H1 (cell line): Measurements from ENCODE around the gene RELN. TPM values are rescaled to one million over a fixed set of nuclear protein-coding genes. Genes with fewer than 3 reads are reported as not detected.

Experiments
- CTCF ChIA-PET: fragments of 300-600 bp; sonication (Branson Sonifier 250); formaldehyde crosslinking; loops from one replicate; lab custom pipeline; 2021; ENCODE audit not compliant: partially characterized antibody; lab: Charles Lee
- POLR2A ChIA-PET: fragments of 300-600 bp; sonication (Branson Sonifier 250); formaldehyde crosslinking; loops from one replicate; lab custom pipeline; 2021; ENCODE audit warnings: inconsistent platforms; ENCODE audit not compliant: partially characterized antibody; lab: Charles Lee
- DNase-seq, 2 experiments: peaks; one replicate each; pipeline versions ENCODE4 v3.0.0 to v3.0.0-alpha.2; 2010 to 2022; ENCODE audit warnings: low spot score in 2 of 2, low read depth in 1 of 2, mixed read lengths in 1 of 2
- FAIRE-seq: peaks from 2 replicates; lab custom pipeline; 2011; peaks lifted over from hg19 to GRCh38; lab: Jason Lieb, UNC
- H2AFZ ChIP-seq: 2 replicates; pipeline ENCODE4 v1.8.1; 2012; ENCODE audit warnings: low read length, inconsistent platforms
- H2AK5ac ChIP-seq: 2 replicates; pipeline ENCODE4 v1.6.1; 2013; ENCODE audit warnings: low read depth, low read length
- H2BK120ac ChIP-seq: replicated peaks from 2 replicates; pipeline ENCODE3; 2013; ENCODE audit warnings: low read depth, low read length, inconsistent platforms
- H2BK12ac ChIP-seq: 2 replicates; pipeline ENCODE4 v1.6.1; 2013; ENCODE audit warnings: low read depth, low read length
- H2BK15ac ChIP-seq: 2 replicates; pipeline ENCODE4 v1.6.1; 2013; ENCODE audit warnings: low read length
- H2BK20ac ChIP-seq: 2 replicates; pipeline ENCODE4 v1.6.1; 2013; ENCODE audit warnings: low read length
- H2BK5ac ChIP-seq: 2 replicates; pipeline ENCODE4 v1.6.1; 2013; ENCODE audit warnings: low read depth, low read length
- H3K14ac ChIP-seq: 2 replicates; pipeline ENCODE4 v1.6.1; 2013; ENCODE audit warnings: inconsistent platforms; ENCODE audit not compliant: insufficient read length
- H3K18ac ChIP-seq: 2 replicates; pipeline ENCODE4 v1.6.1; 2013; ENCODE audit warnings: low read length; ENCODE audit errors: extremely low read depth
- H3K23ac ChIP-seq: 2 replicates; pipeline ENCODE4 v1.6.1; 2013; ENCODE audit warnings: inconsistent platforms; ENCODE audit not compliant: insufficient read length
- H3K23me2 ChIP-seq: 2 replicates; pipeline ENCODE4 v1.6.1; 2013; ENCODE audit warnings: low read depth, low read length
- H3K27ac ChIP-seq: 2 replicates; pipeline ENCODE4 v1.6.1; 2011; ENCODE audit warnings: low read depth, low read length, inconsistent platforms
- H3K27me3 ChIP-seq, 4 experiments: replicated peaks in 1 of 4; 1 replicate in 1 of 4; 2 replicates in 3 of 4; pipeline versions ENCODE4 v1.6.1 to v1.8.1; 2011 to 2013; ENCODE audit warnings: low read length in 3 of 4, mild to moderate bottlenecking in 3 of 4, inconsistent platforms in 2 of 4, mixed read lengths in 2 of 4, moderate library complexity in 1 of 4; ENCODE audit not compliant: control insufficient read depth in 3 of 4, insufficient read depth in 3 of 4; ENCODE audit errors: extremely low read depth in 1 of 4
- H3K36me3 ChIP-seq, 4 experiments: 2 replicates each; pipeline versions ENCODE4 v1.6.1 to v1.8.1; 2011 to 2013; ENCODE audit warnings: mild to moderate bottlenecking in 4 of 4, low read length in 3 of 4, moderate library complexity in 2 of 4, control low read depth in 1 of 4, inconsistent platforms in 1 of 4; ENCODE audit not compliant: insufficient read depth in 4 of 4, control insufficient read depth in 2 of 4
- H3K4ac ChIP-seq: replicated peaks from 2 replicates; pipeline ENCODE3; 2013; ENCODE audit warnings: low read length, low read depth, mixed read lengths, inconsistent platforms; ENCODE audit not compliant: insufficient read length
- H3K4me1 ChIP-seq, 4 experiments: replicated peaks in 1 of 4; 1 replicate in 1 of 4; 2 replicates in 3 of 4; pipeline versions ENCODE4 v1.6.1 to v1.8.1; 2011 to 2013; ENCODE audit warnings: low read length in 3 of 4, inconsistent platforms in 2 of 4, mixed read lengths in 1 of 4; ENCODE audit not compliant: insufficient read depth in 4 of 4, control insufficient read depth in 3 of 4
- H3K4me2 ChIP-seq, 2 experiments: 2 replicates each; pipeline versions ENCODE4 v1.6.1 to v1.8.1; 2011 to 2013; ENCODE audit warnings: low read depth in 2 of 2, low read length in 2 of 2, control low read depth in 1 of 2, inconsistent platforms in 1 of 2, mild to moderate bottlenecking in 1 of 2; ENCODE audit not compliant: insufficient read depth in 1 of 2
- H3K4me3 ChIP-seq, 4 experiments: fragments of 200-600, 300-600 bp in 1 of 4; sonication (generic), shearing (Covaris generic), sonication (Bioruptor Twin) in 1 of 4; 2 replicates each; pipeline versions ENCODE4 v1.5.1 to v1.8.1; 2011 to 2016; ENCODE audit warnings: low read length in 4 of 4, low read depth in 3 of 4, control low read depth in 2 of 4, inconsistent platforms in 2 of 4, mild to moderate bottlenecking in 2 of 4, mixed read lengths in 1 of 4, moderate library complexity in 1 of 4; ENCODE audit not compliant: insufficient read depth in 2 of 4; ENCODE audit errors: extremely low read depth in 1 of 4
- H3K56ac ChIP-seq: replicated peaks from 2 replicates; pipeline ENCODE3; 2013; ENCODE audit warnings: low read depth, mild to moderate bottlenecking, mixed read lengths, low read length, inconsistent platforms; ENCODE audit not compliant: insufficient read length
- H3K79me1 ChIP-seq: 2 replicates; pipeline ENCODE4 v1.6.1; 2013; ENCODE audit warnings: low read depth, low read length, control low read depth
- H3K79me2 ChIP-seq, 2 experiments: 2 replicates each; pipeline versions ENCODE4 v1.6.1 to v1.8.1; 2012 to 2013; ENCODE audit warnings: low read length in 2 of 2, mild to moderate bottlenecking in 2 of 2, inconsistent platforms in 1 of 2; ENCODE audit not compliant: insufficient read depth in 2 of 2, control insufficient read depth in 1 of 2
- H3K9ac ChIP-seq, 4 experiments: replicated peaks in 1 of 4; 1 replicate in 1 of 4; 2 replicates in 3 of 4; pipeline versions ENCODE4 v1.6.1 to v1.8.1; 2011 to 2013; ENCODE audit warnings: low read depth in 3 of 4, low read length in 3 of 4, control low read depth in 2 of 4, mild to moderate bottlenecking in 2 of 4, moderate library complexity in 2 of 4, inconsistent platforms in 1 of 4; ENCODE audit errors: extremely low read depth in 1 of 4
- H3K9me3 ChIP-seq, 2 experiments: 2 replicates each; pipeline versions ENCODE4 v1.6.1 to v1.8.1; 2012 to 2013; ENCODE audit warnings: mild to moderate bottlenecking in 2 of 2, moderate library complexity in 2 of 2, control low read depth in 1 of 2, inconsistent platforms in 1 of 2, low read depth in 1 of 2, low read length in 1 of 2, mixed read lengths in 1 of 2; ENCODE audit not compliant: insufficient read depth in 2 of 2
- H4K20me1 ChIP-seq, 2 experiments: replicated peaks in 1 of 2; 2 replicates each; pipeline versions ENCODE3 to v1.8.1; 2011 to 2013; ENCODE audit warnings: inconsistent platforms in 2 of 2, low read length in 2 of 2, mild to moderate bottlenecking in 1 of 2; ENCODE audit not compliant: insufficient read depth in 2 of 2, control insufficient read depth in 1 of 2
- H4K5ac ChIP-seq: 2 replicates; pipeline ENCODE4 v1.6.1; 2013; ENCODE audit warnings: low read length, low read depth, mixed read lengths, inconsistent platforms; ENCODE audit not compliant: insufficient read length
- H4K8ac ChIP-seq: 2 replicates; pipeline ENCODE4 v1.8.0; 2013; ENCODE audit warnings: mild to moderate bottlenecking, moderate library complexity, low read length, inconsistent platforms; ENCODE audit not compliant: insufficient read depth; ENCODE audit errors: extremely low read depth
- H4K91ac ChIP-seq: replicated peaks from 2 replicates; pipeline ENCODE3; 2013; ENCODE audit warnings: low read length, mixed read lengths, inconsistent platforms; ENCODE audit not compliant: insufficient read length
- BACH1 ChIP-seq: IDR thresholded peaks from 2 replicates; pipeline ENCODE4 v1.6.1; 2012; ENCODE audit warnings: low read length, improper control_type of control experiment
- EZH2 ChIP-seq: fragments of 200-600 bp; sonication (generic); IDR thresholded peaks from 2 replicates; pipeline ENCODE4 v1.7.1; 2012; ENCODE audit warnings: low read depth, mild to moderate bottlenecking, moderate library complexity, low read length, inconsistent platforms; ENCODE audit not compliant: severe bottlenecking
- KDM4A ChIP-seq: IDR thresholded peaks from one replicate; pipeline ENCODE4 v1.7.1; 2012; ENCODE audit warnings: low read depth, mild to moderate bottlenecking, moderate library complexity, low read length, inconsistent platforms; ENCODE audit not compliant: severe bottlenecking
- KDM5A ChIP-seq: fragments of 200-600 bp; IDR thresholded peaks from 2 replicates; pipeline ENCODE4 v1.7.1; 2012; ENCODE audit warnings: mild to moderate bottlenecking, low read length, inconsistent platforms, mixed read lengths
- RNF2 ChIP-seq: fragments of 200-900, 300-1000 bp; sonication (generic); IDR thresholded peaks from 2 replicates; pipeline ENCODE4 v1.7.1; 2016; ENCODE audit warnings: borderline replicate concordance, low read depth, mild to moderate bottlenecking, antibody characterized with exemption, low read length; ENCODE audit not compliant: poor library complexity, severe bottlenecking; ENCODE audit errors: missing control alignments
- SUZ12 ChIP-seq: fragments of 200-600 bp; sonication (generic); IDR thresholded peaks from 2 replicates; pipeline ENCODE4 v1.6.1; 2012; ENCODE audit warnings: mild to moderate bottlenecking, inconsistent platforms, low read length, moderate library complexity, mixed read lengths
- TBP ChIP-seq: IDR thresholded peaks from 2 replicates; pipeline ENCODE4 v1.6.1; 2011; ENCODE audit warnings: low read depth, low read length, improper control_type of control experiment
- ZNF274 ChIP-seq: IDR thresholded peaks from 2 replicates; pipeline ENCODE4 v1.7.0; 2012; ENCODE audit warnings: low read length, borderline replicate concordance; ENCODE audit errors: extremely low read depth
- whole genome bisulfite sequencing, 2 experiments: shearing (Covaris generic) in 1 of 2; methylation state at CpG; one replicate each; pipeline versions ENCODE4 v1.1.6 to v1.1.7; 2013 to 2015; ENCODE audit warnings: low lambda C conversion rate in 2 of 2, mixed read lengths in 2 of 2, inconsistent platforms in 1 of 2, low coverage in 1 of 2, missing lambda C conversion rate in 1 of 2; ENCODE audit not compliant: insufficient replicate concordance in 2 of 2, insufficient coverage in 1 of 2, insufficient read length in 1 of 2; ENCODE audit errors: extremely low coverage in 1 of 2, missing lambda C conversion rate in 1 of 2; 5-methylcytosine and 5-hydroxymethylcytosine counted together
- polyA plus RNA-seq, 7 experiments: library from polyadenylated mRNA; depleted of rRNA in 3 of 7; stranded (reverse) in 5 of 7; unstranded in 2 of 7; fragments of >200 nt in 5 of 7; fragments of 200-250 nt in 2 of 7; gene quantifications; 1 replicate in 5 of 7; 2 replicates in 1 of 7; 4 replicates in 1 of 7; pipeline versions ENCODE4 v1.2.1 to v1.2.3, GENCODE V29; 2011 to 2013; ENCODE audit warnings: missing spikeins in 2 of 7, mixed read lengths in 2 of 7
- total RNA-seq: library from RNA; stranded (reverse); fragmentation: NEBNext Ultra II Directional; extraction: Animal tissue kit (Norgen Biotek cat#: 25700); gene quantifications from 2 replicates; pipeline ENCODE4 v1.2.1, GENCODE V29; 2021

The RELN gene
- total and polyA plus RNA-seq, 2 of the 8 experiments (the other 6 are each of a cell fraction or from before 2014, with no cell fraction given): 0.03 to 0.07 TPM

GRCh38 chr7:103597606-103598005 is 391.9 kb downstream of the RELN start:
- Histone ChIP-seq H3K23me2 (no peaks in the 10 kb centered on the region), H3K56ac (no peak overlapping the region), H4K91ac (no peak overlapping the region), H3K79me1 (no peaks in the 10 kb centered on the region), H2AK5ac (no peak overlapping the region), H4K20me1 (no peaks in the 10 kb centered on the region), H3K4me1 (no peaks in the 10 kb centered on the region), H3K79me2 (no peaks in the 10 kb centered on the region), H3K27me3 (no peaks in the 10 kb centered on the region), H3K14ac (no peak overlapping the region), H2BK12ac (no peak overlapping the region), H3K23ac (no peak overlapping the region), H3K4ac (no peak overlapping the region), H3K27ac (no peak overlapping the region), H2BK5ac (no peak overlapping the region), H4K8ac (no peak overlapping the region), H2BK20ac (no peak overlapping the region), H3K4me3 (no peak overlapping the region), H3K9ac (no peak overlapping the region), H2BK15ac (no peak overlapping the region), H3K18ac (no peak overlapping the region), H2BK120ac (no peak overlapping the region), H3K36me3 (no peaks in the 10 kb centered on the region), H2AFZ (no peak overlapping the region), H4K5ac (no peak overlapping the region), H3K4me2 (no peak overlapping the region), H3K9me3 (no peaks in the 10 kb centered on the region)
- ChIA-PET POLR2A (no interaction called here), CTCF (interaction anchor here (0.6 kb wide), 1 partner anchor 448 kb away, joined by 3 read pairs; no protein-coding TSS in a partner anchor)
- no peak for DNase-seq
- FAIRE-seq: no peak
- 91% methylated on average over 2 of the region's 2 CpGs; no CpG with 5 or more reads in 1 of the 2 experiments for WGBS, 2 experiments
- TF ChIP-seq KDM4A (no peak), EZH2 (no peak), RNF2 (no peak), SUZ12 (no peak), TBP (no peak), ZNF274 (no peak), BACH1 (no peak), KDM5A (no peak)
